GM18870 (cell line): ENCODE data around the gene MST1.

Source experiments
- ATAC-seq: cut with Tn5 transposase; IDR thresholded peaks from one replicate; pipeline ENCODE4 v1.9.1; 2021; ENCODE audit warnings: moderate library complexity; ENCODE audit not compliant: unreplicated experiment

The MST1 gene

DNA sequence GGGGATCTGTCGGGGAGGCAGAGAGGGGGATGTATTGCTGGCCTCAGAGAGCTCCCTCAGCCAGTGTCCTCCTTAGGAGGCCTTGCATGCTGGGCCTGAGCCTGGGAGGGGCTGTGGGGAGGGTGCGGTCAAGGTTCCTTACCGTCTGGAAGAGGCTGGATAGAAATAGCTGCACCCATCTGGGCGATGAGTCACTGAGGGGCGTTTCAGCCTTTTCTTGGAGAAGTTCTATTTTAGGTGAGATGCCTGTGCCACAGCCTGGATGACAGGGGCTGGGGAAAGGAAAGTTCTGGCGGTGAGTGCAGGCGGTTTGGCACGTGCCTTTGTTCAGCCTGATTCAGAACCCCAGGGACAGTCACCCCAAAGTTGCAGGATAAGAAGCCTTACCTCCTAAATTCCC, 50.8 kb downstream of the MST1 start:
- no peak for ATAC-seq

DNA sequence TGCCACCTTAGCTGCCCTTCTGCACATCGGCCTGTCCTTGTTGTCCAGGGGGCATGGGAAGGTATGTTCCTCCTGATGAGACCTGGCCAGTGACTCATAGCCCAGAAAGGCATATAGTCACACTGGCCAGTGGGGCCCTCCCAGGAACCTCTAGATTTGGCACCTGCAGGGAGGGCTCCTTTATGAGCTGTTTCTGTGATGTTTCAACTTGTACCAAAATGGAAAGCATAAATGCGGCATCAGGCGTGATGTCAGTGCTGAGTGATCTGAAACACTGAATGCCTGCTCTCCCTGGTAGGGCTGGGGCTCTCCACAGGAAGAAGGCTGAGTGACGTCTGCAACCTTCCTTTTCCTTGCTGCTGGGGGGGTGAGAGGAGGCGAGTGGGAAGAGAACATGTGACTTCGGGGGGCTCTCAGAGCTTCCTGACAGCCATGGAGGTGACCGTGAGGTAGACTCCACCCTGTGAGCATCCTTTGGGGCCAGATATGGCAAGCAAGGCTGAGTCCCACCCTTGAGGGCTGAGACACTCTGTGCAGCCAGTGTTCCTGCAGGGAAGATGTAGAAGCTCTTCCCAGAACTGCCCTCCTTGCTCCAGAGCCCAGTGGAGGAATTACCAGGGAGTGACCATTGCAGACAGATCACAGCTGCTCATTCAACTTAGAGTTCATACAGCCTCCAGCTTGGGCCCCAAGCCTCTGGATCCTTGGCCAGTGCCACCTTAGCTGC, 52.2 kb downstream of the MST1 start:
- ATAC-seq: no peak

DNA sequence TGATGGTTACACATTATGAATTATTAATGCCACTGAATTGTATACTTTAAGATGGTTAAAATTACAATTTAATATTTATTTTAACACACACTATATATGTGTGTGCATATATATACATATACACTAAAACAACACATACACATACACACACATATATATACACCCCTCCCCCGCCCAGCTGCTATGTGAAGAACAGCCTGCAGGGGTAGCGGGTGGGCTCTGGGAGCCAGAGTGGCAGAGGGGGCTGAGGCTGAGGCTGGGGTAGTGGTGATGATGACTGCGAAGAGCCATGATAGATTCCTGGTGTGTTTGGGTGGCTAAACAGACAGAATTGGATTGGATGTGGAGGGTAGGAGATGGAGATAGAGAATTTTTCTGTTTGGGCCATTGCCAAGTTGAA, 54.5 kb downstream of the MST1 start:
- ATAC-seq: no peak
